Aorta (tissue), 5 donors: ENCODE data around the gene HMGA1. TPM values are rescaled to one million over a fixed set of nuclear protein-coding genes. Genes with fewer than 3 reads are reported as not detected.
"Not testable (repeated sequence)": the region's sequence is repeated elsewhere in the genome, so short reads cannot be mapped to it uniquely, and the experiment has no call there.

Experiments
- ATAC-seq: fragments of 200-7000 bp; cut with Tn5 transposase; one replicate; pipeline ENCODE4 v1.9.1; 2022; ENCODE audit warnings: moderate library complexity; ENCODE audit not compliant: low FRiP score
- DNase-seq, 2 donors: peaks; one replicate each; pipeline ENCODE4 v3.0.0-alpha.2; 2020
- H3K27ac ChIP-seq, 2 donors: one replicate each; pipeline ENCODE4 v1.5.1; 2013; ENCODE audit warnings: low read length in 2 of 2, mild to moderate bottlenecking in 2 of 2, moderate library complexity in 2 of 2, control low read depth in 1 of 2, inconsistent platforms in 1 of 2, low read depth in 1 of 2
- H3K27me3 ChIP-seq, 2 donors: one replicate each; pipeline ENCODE4 v1.6.1; 2013; ENCODE audit warnings: control low read depth in 1 of 2, low read length in 1 of 2, mild to moderate bottlenecking in 1 of 2, moderate library complexity in 1 of 2; ENCODE audit not compliant: insufficient read depth in 2 of 2, control insufficient read depth in 1 of 2
- H3K36me3 ChIP-seq, 2 donors: one replicate each; pipeline ENCODE4 v1.6.1; 2013; ENCODE audit warnings: control low read depth in 1 of 2, low read length in 1 of 2, mild to moderate bottlenecking in 1 of 2; ENCODE audit not compliant: insufficient read depth in 2 of 2, control insufficient read depth in 1 of 2
- H3K4me1 ChIP-seq, 2 donors: one replicate each; pipeline ENCODE4 v1.6.1; 2013; ENCODE audit warnings: low read length in 2 of 2, control low read depth in 1 of 2, mild to moderate bottlenecking in 1 of 2, moderate library complexity in 1 of 2; ENCODE audit not compliant: insufficient read depth in 2 of 2, control insufficient read depth in 1 of 2
- H3K4me3 ChIP-seq, 2 donors: one replicate each; pipeline ENCODE4 v1.5.1; 2013; ENCODE audit warnings: low read length in 2 of 2, control low read depth in 1 of 2, mild to moderate bottlenecking in 1 of 2
- H3K9me3 ChIP-seq: one replicate; pipeline ENCODE4 v1.6.1; 2013; ENCODE audit warnings: mild to moderate bottlenecking, low read length; ENCODE audit not compliant: control insufficient read depth
- WGBS, 2 donors: extraction: QIAGEN DNeasy Blood & Tissue Kit; methylation state at CpG; one replicate each; pipeline ENCODE4 v1.1.7; 2013; 5-methylcytosine and 5-hydroxymethylcytosine counted together
- intact Hi-C, 2 donors: fragments of 100-400 bp; cut with DNase I; formaldehyde crosslinking; loops; one replicate each; pipeline versions ENCODE4 v1.14.2 to v1.15.0; 2022
- polyA plus RNA-seq, 2 donors: library from polyadenylated mRNA; stranded (reverse); fragments of 200-250 nt; gene quantifications; one replicate each; pipeline ENCODE4 v1.2.3, GENCODE V29; 2013
- total RNA-seq, 2 donors: library from RNA; stranded (reverse); fragmentation: NEBNext Ultra II Directional; extraction: Animal tissue kit (Norgen Biotek cat#: 25700); gene quantifications; one replicate each; pipeline ENCODE4 v1.2.1, GENCODE V29; 2021
- donor health status: healthy with polysubstance abuse.
- donor health status: Bipolar disorder and iron deficiency.
- donor health status: DM: no; HTN: no; CAD: no.
- donor health status: DM: no; HTN: no; CAD: no.
- donor health status: DM: yes; HTN: yes; CAD: no.

Gene HMGA1
- total and polyA plus RNA-seq, 4 donors = 11.0 to 25.5 (median 18.6) TPM

DNA sequence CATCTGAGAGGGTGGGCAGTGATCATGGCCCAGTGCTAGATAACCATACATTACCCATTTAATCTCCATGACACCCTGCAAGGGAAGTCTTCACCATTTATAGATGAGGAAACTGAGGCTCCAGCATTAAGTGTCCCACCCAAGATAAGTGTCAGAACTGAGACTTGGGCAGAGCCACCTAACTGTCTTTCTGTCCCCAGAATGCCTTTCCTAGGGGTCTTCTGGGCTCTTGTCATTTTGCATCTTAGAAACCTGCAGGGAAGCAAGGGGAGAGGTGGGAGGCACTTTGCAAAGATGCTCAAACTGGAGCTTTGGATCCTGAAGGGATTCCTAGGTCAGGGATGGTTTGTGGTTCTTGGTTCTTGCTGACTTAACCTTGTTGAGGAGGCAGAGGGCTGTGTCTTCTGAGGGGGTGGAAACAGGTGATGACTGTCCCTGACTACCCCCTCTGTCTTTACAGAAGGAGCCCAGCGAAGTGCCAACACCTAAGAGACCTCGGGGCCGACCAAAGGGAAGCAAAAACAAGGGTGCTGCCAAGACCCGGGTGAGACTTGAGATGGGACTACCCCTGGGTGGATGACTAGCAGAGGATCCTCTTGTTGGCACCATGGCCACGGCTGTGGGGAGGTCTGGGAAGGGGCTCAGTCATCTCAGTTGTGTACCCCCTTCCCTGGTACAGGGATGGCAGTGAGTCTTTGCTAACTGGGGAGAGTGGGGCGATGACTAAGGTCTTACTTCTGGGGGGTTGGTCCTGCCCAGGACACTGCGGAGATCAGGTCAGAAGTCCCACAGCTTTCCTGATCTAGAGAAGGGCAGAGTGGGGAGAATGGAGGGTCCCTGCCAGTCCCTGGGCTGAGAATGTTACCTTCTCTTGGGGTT lies 5.8 kb downstream of the HMGA1 start:
- Histone ChIP-seq H3K4me3 (no peak overlapping the region), H3K9me3 (no peaks in the 10 kb centered on the region), H3K27me3 (no peaks in the 10 kb centered on the region), H3K27ac (no peak overlapping the region), H3K4me1 (no peaks in the 10 kb centered on the region), H3K36me3 (no peaks in the 10 kb centered on the region)
- ATAC-seq (no peak), DNase-seq (peak; percentile 17 to 51)
- intact Hi-C loops = loop anchor here (5.0 kb wide), 1 partner anchor 45 kb away; no protein-coding TSS in a partner anchor
- WGBS, 2 donors = 80% methylated on average over 7 of the region's 7 CpGs

DNA sequence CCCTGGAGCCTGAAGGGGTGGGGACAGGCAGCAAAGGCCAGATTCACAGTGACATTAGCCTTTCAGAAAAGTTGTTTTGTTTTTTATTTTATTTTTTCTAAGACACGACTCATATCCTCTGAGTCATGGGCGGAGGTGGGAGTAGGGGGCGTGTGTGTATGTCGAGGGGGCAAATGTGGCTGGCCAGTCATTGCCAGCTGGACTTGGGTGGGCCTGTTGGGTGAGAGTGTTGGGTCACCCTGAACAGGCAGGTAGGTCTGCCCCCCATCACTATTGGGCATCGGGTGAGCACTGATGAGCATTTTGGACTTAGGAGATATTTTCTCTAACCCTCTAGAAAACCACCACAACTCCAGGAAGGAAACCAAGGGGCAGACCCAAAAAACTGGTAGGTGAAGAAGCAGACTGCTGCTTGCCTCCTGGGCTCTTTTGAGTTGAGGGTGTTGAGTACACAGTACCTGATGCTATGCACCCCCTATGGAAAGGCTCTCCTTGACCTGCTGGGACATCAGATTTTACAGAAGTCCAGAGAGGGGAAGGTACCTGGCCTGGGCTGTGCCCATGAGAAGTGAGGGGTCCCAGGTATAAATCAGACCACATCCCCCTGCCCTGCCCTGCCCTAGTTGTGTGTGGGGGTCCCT lies 6.6 kb downstream of the HMGA1 start:
- Histone ChIP-seq H3K27ac (no peak overlapping the region), H3K4me3 (no peak overlapping the region), H3K27me3 (no peaks in the 10 kb centered on the region), H3K4me1 (no peaks in the 10 kb centered on the region), H3K36me3 (no peaks in the 10 kb centered on the region), H3K9me3 (no peaks in the 10 kb centered on the region)
- ATAC-seq (no peak), DNase-seq (peak; percentile 33 to 70)
- intact Hi-C loops = loop anchor here (5.0 kb wide), 1 partner anchor 46 kb away; no protein-coding TSS in a partner anchor
- 60 to 62% methylated on average over 5 of the region's 5 CpGs for whole genome bisulfite sequencing, 2 donors

DNA sequence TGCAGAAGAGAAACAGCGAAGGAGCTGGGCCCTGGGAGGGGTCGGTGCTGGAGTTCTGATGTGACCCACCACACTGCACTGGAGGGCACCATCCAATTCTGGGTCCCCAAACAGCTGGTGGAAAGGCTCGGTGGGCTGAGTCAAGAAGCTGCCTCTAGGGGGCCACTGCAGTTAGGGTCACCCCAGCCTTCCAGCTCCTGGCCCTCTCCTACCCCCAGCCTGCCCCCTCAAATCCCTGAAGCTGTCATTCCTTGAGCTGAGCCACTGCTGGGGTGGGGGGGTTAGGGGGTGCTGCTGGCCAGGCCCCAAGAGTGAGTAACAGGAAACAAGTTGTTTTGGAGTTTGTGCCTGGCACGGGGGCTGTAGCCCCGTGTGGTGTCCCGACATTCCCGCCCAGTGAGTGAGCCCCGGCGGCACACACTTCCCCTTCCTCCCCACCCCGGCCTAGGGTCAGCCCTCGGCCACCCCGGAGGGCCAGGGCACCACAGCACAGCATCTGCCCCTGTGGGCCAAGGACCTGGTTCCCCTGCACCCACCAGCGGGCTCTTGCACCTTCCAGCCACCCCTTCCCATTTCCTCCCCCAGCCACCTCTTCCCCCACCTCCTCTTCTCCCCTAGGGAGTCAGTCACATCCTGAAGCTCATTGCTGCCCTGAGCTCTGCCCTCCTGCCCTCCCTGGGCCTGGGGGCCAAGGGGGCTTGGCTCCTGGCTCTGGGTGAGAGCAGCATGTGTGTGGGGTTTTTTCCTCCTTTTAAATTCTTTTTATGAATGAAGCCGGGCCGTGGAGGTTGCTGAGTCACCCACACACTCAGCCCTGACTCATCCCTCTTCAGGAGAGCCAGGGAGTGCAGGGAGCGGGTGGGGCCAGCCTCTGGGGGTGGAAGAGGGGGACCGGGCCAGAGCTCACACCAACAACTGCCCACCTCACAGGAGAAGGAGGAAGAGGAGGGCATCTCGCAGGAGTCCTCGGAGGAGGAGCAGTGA lies 7.5 kb downstream of the HMGA1 start:
- Histone ChIP-seq H3K4me3 (no peak overlapping the region), H3K27me3 (no peaks in the 10 kb centered on the region), H3K36me3 (no peaks in the 10 kb centered on the region), H3K9me3 (no peaks in the 10 kb centered on the region), H3K27ac (no peak overlapping the region), H3K4me1 (no peaks in the 10 kb centered on the region)
- 25 to 28% methylated on average over 16 to 19 of the region's 19 CpGs for WGBS, 2 donors
- DNase-seq (peak; percentile 88 to 93), ATAC-seq (peak; percentile 62)
- intact Hi-C loops = loop anchor here (5.0 kb wide), 1 partner anchor 47 kb away; no protein-coding TSS in a partner anchor

DNA sequence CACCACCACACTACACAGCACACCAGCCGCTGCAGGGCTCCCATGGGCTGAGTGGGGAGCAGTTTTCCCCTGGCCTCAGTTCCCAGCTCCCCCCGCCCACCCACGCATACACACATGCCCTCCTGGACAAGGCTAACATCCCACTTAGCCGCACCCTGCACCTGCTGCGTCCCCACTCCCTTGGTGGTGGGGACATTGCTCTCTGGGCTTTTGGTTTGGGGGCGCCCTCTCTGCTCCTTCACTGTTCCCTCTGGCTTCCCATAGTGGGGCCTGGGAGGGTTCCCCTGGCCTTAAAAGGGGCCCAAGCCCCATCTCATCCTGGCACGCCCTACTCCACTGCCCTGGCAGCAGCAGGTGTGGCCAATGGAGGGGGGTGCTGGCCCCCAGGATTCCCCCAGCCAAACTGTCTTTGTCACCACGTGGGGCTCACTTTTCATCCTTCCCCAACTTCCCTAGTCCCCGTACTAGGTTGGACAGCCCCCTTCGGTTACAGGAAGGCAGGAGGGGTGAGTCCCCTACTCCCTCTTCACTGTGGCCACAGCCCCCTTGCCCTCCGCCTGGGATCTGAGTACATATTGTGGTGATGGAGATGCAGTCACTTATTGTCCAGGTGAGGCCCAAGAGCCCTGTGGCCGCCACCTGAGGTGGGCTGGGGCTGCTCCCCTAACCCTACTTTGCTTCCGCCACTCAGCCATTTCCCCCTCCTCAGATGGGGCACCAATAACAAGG lies 8.5 kb downstream of the HMGA1 start:
- not testable (repeated sequence) for H3K27ac ChIP-seq, H3K4me3 ChIP-seq
- intact Hi-C loops = loop anchor here in 1 of 2 donors (5.0 kb wide), 1 partner anchor 147 kb away; the partner anchor contains the start of gene NUDT3

DNA sequence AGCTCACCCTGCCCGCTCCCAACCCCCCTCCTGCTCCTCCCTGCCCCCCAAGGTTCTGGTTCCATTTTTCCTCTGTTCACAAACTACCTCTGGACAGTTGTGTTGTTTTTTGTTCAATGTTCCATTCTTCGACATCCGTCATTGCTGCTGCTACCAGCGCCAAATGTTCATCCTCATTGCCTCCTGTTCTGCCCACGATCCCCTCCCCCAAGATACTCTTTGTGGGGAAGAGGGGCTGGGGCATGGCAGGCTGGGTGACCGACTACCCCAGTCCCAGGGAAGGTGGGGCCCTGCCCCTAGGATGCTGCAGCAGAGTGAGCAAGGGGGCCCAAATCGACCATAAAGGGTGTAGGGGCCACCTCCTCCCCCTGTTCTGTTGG lies 9.1 kb downstream of the HMGA1 start:
- not testable (repeated sequence) for H3K4me1 ChIP-seq, H3K27ac ChIP-seq, H3K9me3 ChIP-seq, DNase-seq, ATAC-seq, H3K27me3 ChIP-seq, H3K36me3 ChIP-seq, H3K4me3 ChIP-seq
- intact Hi-C loops = loop anchor here in 1 of 2 donors (5.0 kb wide), 1 partner anchor 147 kb away; the partner anchor contains the start of gene NUDT3
- WGBS, 2 donors = 86 to 87% methylated on average over 6 to 7 of the region's 7 CpGs

More for the DNA sequence above, 8.5 kb downstream of the HMGA1 start:
- H3K9me3 ChIP-seq, H3K4me1 ChIP-seq, H3K27me3 ChIP-seq, ATAC-seq, H3K36me3 ChIP-seq: not testable (repeated sequence)
- DNase-seq = peak in 1 of 2 donors; percentile 40
- WGBS, 2 donors = 78 to 84% methylated on average over 11 to 13 of the region's 13 CpGs

DNA sequence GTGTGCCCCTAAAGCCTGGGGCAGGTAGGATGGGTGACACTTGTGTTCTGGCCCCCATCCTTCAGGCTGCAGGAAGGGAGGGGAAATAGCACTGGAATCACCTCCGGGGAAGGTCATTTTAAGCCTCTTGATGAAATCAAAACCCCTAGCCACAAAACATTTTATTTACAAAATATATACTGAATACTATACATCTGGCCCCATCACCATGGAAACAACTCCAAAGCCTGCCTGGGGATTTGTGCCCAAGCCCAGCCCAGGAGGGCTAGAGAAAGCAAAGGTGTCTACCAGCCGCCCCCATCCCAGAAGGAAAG lies 9.5 kb downstream of the HMGA1 start:
- H3K27ac ChIP-seq = no peak overlapping the region
- DNase-seq = no peak
- intact Hi-C loops = loop anchor here in 1 of 2 donors (5.0 kb wide), 1 partner anchor 146 kb away; the partner anchor contains the start of gene NUDT3
- no peaks in the 10 kb centered on the region for H3K36me3 ChIP-seq
- no peaks in the 10 kb centered on the region for H3K4me1 ChIP-seq
- no peaks in the 10 kb centered on the region for H3K9me3 ChIP-seq
- 87 to 93% methylated on average over 2 of the region's 2 CpGs for WGBS, 2 donors
- H3K4me3 ChIP-seq = no peak overlapping the region
- no peaks in the 10 kb centered on the region for H3K27me3 ChIP-seq
- ATAC-seq = no peak

DNA sequence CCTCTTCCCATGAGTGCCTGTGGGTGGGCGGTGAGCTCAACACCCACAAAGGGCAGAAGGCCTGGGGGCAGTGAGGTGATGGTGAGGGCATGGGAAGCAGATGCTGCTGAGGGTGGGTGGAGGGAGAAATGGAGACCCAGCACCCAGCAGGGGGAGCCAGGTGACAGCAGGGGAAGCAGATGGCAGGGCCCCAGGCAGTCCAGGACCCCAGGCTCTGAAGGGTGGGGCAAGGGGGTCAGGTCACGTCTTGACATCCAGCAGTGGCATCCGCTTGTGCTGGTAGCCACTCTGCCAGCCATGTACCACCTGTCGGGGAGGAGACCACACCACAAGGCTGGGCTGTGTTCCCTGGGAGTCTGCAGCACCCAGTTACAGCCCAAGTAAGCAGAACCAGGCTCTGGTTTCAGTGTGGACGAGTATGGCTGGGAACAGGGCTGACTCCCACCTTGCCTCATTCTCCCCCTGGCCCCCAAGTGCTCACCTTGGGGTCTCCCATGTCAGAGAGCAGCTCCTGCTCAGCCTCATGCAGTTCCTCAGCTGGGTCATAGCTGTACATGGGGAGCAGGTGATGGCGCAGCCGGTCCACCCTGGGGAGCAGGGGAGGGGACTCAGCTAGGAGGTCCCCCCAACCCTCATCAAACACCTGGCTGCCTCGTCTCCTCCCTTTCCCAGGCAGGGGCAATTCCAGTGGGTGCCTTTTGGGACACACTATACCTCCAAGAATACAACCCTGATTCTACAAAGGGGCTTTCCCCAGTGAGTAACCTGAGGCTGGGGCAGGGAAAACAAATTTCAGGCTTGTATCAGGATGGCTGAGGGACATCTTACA lies 10.1 kb downstream of the HMGA1 start:
- 80 to 85% methylated on average over 8 of the region's 8 CpGs for WGBS, 2 donors
- intact Hi-C loops = loop anchor here in 1 of 2 donors (5.0 kb wide), 1 partner anchor 146 kb away; the partner anchor contains the start of gene NUDT3
- DNase-seq (peak in 1 of 2 donors; percentile 67), ATAC-seq (no peak)
- Histone ChIP-seq H3K4me1 (no peaks in the 10 kb centered on the region), H3K9me3 (no peaks in the 10 kb centered on the region), H3K27me3 (no peaks in the 10 kb centered on the region), H3K4me3 (no peak overlapping the region), H3K27ac (no peak overlapping the region), H3K36me3 (no peaks in the 10 kb centered on the region)
